ENCODE data around the gene GRID1.

Gene GRID1

DNA sequence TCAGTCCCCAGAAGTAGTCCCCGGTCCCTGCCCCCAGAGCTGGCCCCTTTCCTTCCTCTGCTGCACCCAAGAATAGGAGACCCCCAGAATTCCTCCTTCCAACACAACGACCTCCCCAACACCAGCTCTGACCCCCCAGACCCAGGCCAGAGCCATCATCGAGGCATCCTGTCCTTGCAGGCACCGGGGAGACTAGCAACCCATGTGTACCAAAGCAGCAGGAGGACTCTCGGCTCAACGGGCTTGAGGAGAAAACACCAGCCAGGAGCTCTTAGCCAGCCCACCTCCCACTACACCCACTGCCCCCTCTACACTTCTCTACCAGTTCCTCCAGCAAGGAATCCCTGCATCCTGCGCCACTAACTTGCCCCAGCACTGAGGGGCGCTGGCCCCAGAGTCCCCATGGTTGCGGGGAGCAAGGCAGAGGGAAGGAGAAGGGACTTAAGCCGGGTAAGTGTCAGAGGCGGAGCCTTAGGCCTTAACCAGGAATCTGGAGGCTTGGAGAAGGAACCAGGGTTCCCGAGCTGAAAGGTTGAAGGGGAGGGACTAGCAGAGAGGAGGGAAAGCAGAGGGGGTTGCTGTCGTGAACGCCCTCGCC, 3.9 kb downstream of the GRID1 start:
- Histone ChIP-seq H3K4me3 (ENCODE audit: insufficient read depth in 1 of 2, low read depth in 1 of 2, low read length in 2 of 2) (peak overlapping the region in 1 of 2 experiments; percentile 20), H2AK5ac (ENCODE audit: low read length, severe bottlenecking) (no peak overlapping the region), H4K8ac (ENCODE audit: low read length) (no peak overlapping the region), H2BK15ac (ENCODE audit: low read depth, poor library complexity, severe bottlenecking) (no peak overlapping the region), H3K9ac (ENCODE audit: low read length) (no peak overlapping the region), H2BK12ac (ENCODE audit: low read length in 2 of 2) (no peak overlapping the region), H2AFZ (ENCODE audit: low read depth, low read length) (no peak overlapping the region), H3K79me1 (replicated peaks; ENCODE audit: low read length, poor library complexity, severe bottlenecking) (no peaks in the 10 kb centered on the region), H2BK120ac (ENCODE audit: low read depth, low read length) (no peak overlapping the region), H4K91ac (ENCODE audit: low read length) (no peak overlapping the region), H2BK5ac (ENCODE audit: low read depth, low read length, poor library complexity, severe bottlenecking) (no peak overlapping the region), H3K4me1 (ENCODE audit: control insufficient read depth, insufficient read depth, low read depth, low read length) (peaks cover 39% of the 10 kb centered on the region), H3K36me3 (ENCODE audit: control insufficient read depth in 1 of 2, insufficient read depth in 2 of 2, low read depth in 1 of 2, low read length in 2 of 2) (no peaks in the 10 kb centered on the region), H3K27me3 (ENCODE audit: control insufficient read depth in 1 of 2, insufficient read depth in 1 of 2, low read length in 2 of 2) (peaks cover 41 to 60% of the 10 kb centered on the region in 2 experiments), H3K4me2 (ENCODE audit: low read length, poor library complexity, severe bottlenecking) (peak overlapping the region; percentile 62), H3K4ac (ENCODE audit: low read depth in 1 of 2, low read length in 2 of 2) (no peak overlapping the region), H3K27ac (ENCODE audit: low read length, poor library complexity, severe bottlenecking) (no peak overlapping the region), H3K23ac (ENCODE audit: low read length in 2 of 2) (no peak overlapping the region), H3K18ac (ENCODE audit: low read depth in 1 of 2, low read length in 2 of 2) (no peak overlapping the region), H3K14ac (ENCODE audit: low read length in 2 of 2) (no peak overlapping the region), H3K9me3 (ENCODE audit: control insufficient read depth, low read length) (no peaks in the 10 kb centered on the region)
- WGBS: 15% methylated on average over 15 of the region's 15 CpGs
- DNase-seq: no peak

DNA sequence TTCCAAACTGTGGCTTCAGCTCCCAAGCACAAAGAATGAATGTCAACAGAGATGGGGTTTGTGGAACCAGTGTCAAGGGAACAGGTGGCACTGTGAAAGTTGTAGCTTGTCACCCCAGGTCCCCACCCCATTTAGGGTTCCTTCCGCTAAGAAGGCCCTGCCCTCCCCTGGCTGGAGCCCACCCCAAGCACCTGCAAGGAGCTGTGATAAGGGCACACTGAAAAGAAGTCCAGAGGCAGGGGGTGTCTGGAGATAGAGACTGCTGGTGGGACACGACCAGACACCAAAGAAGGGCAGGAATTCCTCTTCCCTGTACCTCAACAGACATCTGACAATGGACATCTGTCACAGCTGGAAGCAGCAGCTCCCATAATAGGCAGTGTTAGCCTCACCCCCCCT, 4.5 kb downstream of the GRID1 start:
- Histone ChIP-seq H3K23ac (ENCODE audit: low read length in 2 of 2) (no peak overlapping the region), H3K9ac (ENCODE audit: low read length) (no peak overlapping the region)
- 71% methylated on average over 2 of the region's 2 CpGs for WGBS

DNA sequence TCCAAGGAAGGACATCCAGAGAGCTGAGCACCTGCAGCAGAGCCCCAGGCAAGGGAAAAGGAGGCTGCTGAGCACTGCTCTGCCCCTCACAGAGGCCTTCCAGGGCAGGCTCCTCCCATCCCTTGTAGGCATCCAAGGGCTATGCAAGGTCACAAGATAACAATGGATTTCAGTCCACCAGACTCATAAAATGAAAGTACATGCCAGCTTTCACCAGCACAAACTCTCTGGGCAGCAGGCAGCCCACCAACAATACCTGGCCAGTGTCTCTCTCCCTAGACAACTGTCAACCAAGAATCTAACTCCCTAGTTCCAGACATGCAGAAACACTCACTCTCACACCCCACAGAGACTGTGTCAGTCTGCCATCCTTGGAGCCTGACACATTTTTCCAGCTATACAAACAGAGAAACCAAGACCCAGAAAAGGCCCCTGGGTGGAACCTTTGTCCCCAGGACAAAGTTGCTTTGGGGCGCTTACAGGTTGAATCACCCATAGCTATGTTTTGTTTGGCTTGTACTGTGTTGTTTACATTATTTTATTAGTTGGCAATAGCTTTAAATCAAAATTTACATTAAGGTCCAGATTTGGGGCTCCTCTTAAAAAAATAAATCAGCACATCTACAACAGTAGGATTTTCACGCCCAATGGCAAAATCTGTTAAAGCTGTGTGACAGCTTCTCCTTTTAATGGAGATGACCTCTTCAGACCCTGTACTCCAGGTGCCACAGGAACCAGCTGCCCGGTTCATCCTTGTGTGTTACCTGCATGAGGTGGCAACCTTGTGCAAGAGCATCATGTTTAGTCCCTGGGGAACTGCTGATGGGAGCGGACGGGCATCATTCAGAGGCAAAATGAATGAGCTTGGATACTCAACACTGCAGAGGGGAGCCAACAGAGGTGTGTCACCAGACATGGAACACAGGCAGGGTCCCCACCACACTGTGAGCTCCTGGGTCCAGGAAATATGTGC, 5.2 kb downstream of the GRID1 start:
- DNase-seq: no peak
- H3K4me2 ChIP-seq (ENCODE audit: low read length, poor library complexity, severe bottlenecking): no peak overlapping the region
- H2AK5ac ChIP-seq (ENCODE audit: low read length, severe bottlenecking): no peak overlapping the region
- H4K8ac ChIP-seq (ENCODE audit: low read length): no peak overlapping the region
- 91% methylated on average over 4 of the region's 5 CpGs for WGBS
- H3K9ac ChIP-seq (ENCODE audit: low read length): no peak overlapping the region
- no peak overlapping the region for H3K27ac ChIP-seq (ENCODE audit: low read length, poor library complexity, severe bottlenecking)
- no peaks in the 10 kb centered on the region for H3K9me3 ChIP-seq (ENCODE audit: control insufficient read depth, low read length)
- no peak overlapping the region for H3K18ac ChIP-seq (ENCODE audit: low read depth in 1 of 2, low read length in 2 of 2)
- no peak overlapping the region for H2BK12ac ChIP-seq (ENCODE audit: low read length in 2 of 2)
- no peak overlapping the region for H2BK120ac ChIP-seq (ENCODE audit: low read depth, low read length)
- peaks cover 31% of the 10 kb centered on the region for H3K4me1 ChIP-seq (ENCODE audit: control insufficient read depth, insufficient read depth, low read depth, low read length)
- no peak overlapping the region for H3K4ac ChIP-seq (ENCODE audit: low read depth in 1 of 2, low read length in 2 of 2)
- H3K36me3 ChIP-seq (ENCODE audit: control insufficient read depth in 1 of 2, insufficient read depth in 2 of 2, low read depth in 1 of 2, low read length in 2 of 2): no peaks in the 10 kb centered on the region
- H3K4me3 ChIP-seq (ENCODE audit: insufficient read depth in 1 of 2, low read depth in 1 of 2, low read length in 2 of 2): no peak overlapping the region
- H2BK15ac ChIP-seq (ENCODE audit: low read depth, poor library complexity, severe bottlenecking): no peak overlapping the region
- H3K27me3 ChIP-seq (ENCODE audit: control insufficient read depth in 1 of 2, insufficient read depth in 1 of 2, low read length in 2 of 2): peaks cover 36 to 58% of the 10 kb centered on the region in 2 experiments
- H3K14ac ChIP-seq (ENCODE audit: low read length in 2 of 2): no peak overlapping the region
- H3K79me1 ChIP-seq (replicated peaks; ENCODE audit: low read length, poor library complexity, severe bottlenecking): no peaks in the 10 kb centered on the region
- peak overlapping the region; percentile 7 for H4K91ac ChIP-seq (ENCODE audit: low read length)
- H2AFZ ChIP-seq (ENCODE audit: low read depth, low read length): no peak overlapping the region
- H2BK5ac ChIP-seq (ENCODE audit: low read depth, low read length, poor library complexity, severe bottlenecking): no peak overlapping the region
- no peak overlapping the region for H3K23ac ChIP-seq (ENCODE audit: low read length in 2 of 2)

More for the DNA sequence above, 4.5 kb downstream of the GRID1 start:
- Histone ChIP-seq H3K79me1 (replicated peaks; ENCODE audit: low read length, poor library complexity, severe bottlenecking) (no peaks in the 10 kb centered on the region), H3K18ac (ENCODE audit: low read depth in 1 of 2, low read length in 2 of 2) (no peak overlapping the region), H2BK5ac (ENCODE audit: low read depth, low read length, poor library complexity, severe bottlenecking) (no peak overlapping the region), H3K4me2 (ENCODE audit: low read length, poor library complexity, severe bottlenecking) (no peak overlapping the region), H4K91ac (ENCODE audit: low read length) (no peak overlapping the region), H2AK5ac (ENCODE audit: low read length, severe bottlenecking) (no peak overlapping the region), H2BK120ac (ENCODE audit: low read depth, low read length) (no peak overlapping the region), H3K27me3 (ENCODE audit: control insufficient read depth in 1 of 2, insufficient read depth in 1 of 2, low read length in 2 of 2) (peaks cover 36 to 56% of the 10 kb centered on the region in 2 experiments), H3K14ac (ENCODE audit: low read length in 2 of 2) (no peak overlapping the region), H2BK12ac (ENCODE audit: low read length in 2 of 2) (no peak overlapping the region), H3K9me3 (ENCODE audit: control insufficient read depth, low read length) (no peaks in the 10 kb centered on the region), H4K8ac (ENCODE audit: low read length) (no peak overlapping the region), H2AFZ (ENCODE audit: low read depth, low read length) (no peak overlapping the region), H3K4ac (ENCODE audit: low read depth in 1 of 2, low read length in 2 of 2) (no peak overlapping the region), H3K36me3 (ENCODE audit: control insufficient read depth in 1 of 2, insufficient read depth in 2 of 2, low read depth in 1 of 2, low read length in 2 of 2) (no peaks in the 10 kb centered on the region), H3K4me3 (ENCODE audit: insufficient read depth in 1 of 2, low read depth in 1 of 2, low read length in 2 of 2) (no peak overlapping the region), H3K4me1 (ENCODE audit: control insufficient read depth, insufficient read depth, low read depth, low read length) (peaks cover 35% of the 10 kb centered on the region), H3K27ac (ENCODE audit: low read length, poor library complexity, severe bottlenecking) (no peak overlapping the region), H2BK15ac (ENCODE audit: low read depth, poor library complexity, severe bottlenecking) (no peak overlapping the region)
- no peak for DNase-seq

DNA sequence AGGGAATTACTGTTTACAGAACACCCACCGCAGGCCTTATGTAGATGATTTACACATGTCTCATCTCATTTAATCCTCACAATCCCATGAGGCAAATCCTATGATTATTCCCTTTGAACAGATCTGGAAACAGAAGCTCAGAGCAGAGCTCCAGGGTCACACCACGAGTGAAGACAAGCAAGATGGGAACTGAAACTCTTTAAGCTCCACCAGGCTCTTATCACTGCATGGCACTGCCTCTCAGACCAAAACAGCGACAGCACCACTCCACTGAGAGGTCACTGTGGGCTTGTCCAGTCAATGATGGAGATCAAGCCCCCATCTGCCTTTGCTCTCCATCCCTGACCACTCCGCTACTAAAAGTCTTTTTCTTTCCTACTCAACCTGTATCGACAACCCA, 5.9 kb downstream of the GRID1 start:
- H3K4me2 ChIP-seq (ENCODE audit: low read length, poor library complexity, severe bottlenecking): no peak overlapping the region
- no peaks in the 10 kb centered on the region for H3K79me1 ChIP-seq (replicated peaks; ENCODE audit: low read length, poor library complexity, severe bottlenecking)
- no peaks in the 10 kb centered on the region for H3K9me3 ChIP-seq (ENCODE audit: control insufficient read depth, low read length)
- no peak overlapping the region for H3K23ac ChIP-seq (ENCODE audit: low read length in 2 of 2)
- no peak overlapping the region for H4K91ac ChIP-seq (ENCODE audit: low read length)
- H3K14ac ChIP-seq (ENCODE audit: low read length in 2 of 2): no peak overlapping the region
- no peak overlapping the region for H4K8ac ChIP-seq (ENCODE audit: low read length)
- no peak overlapping the region for H2BK15ac ChIP-seq (ENCODE audit: low read depth, poor library complexity, severe bottlenecking)
- no peak overlapping the region for H2BK120ac ChIP-seq (ENCODE audit: low read depth, low read length)
- peaks cover 23% of the 10 kb centered on the region for H3K4me1 ChIP-seq (ENCODE audit: control insufficient read depth, insufficient read depth, low read depth, low read length)
- H2BK12ac ChIP-seq (ENCODE audit: low read length in 2 of 2): no peak overlapping the region
- no peak overlapping the region for H3K4me3 ChIP-seq (ENCODE audit: insufficient read depth in 1 of 2, low read depth in 1 of 2, low read length in 2 of 2)
- H2BK5ac ChIP-seq (ENCODE audit: low read depth, low read length, poor library complexity, severe bottlenecking): no peak overlapping the region
- H3K4ac ChIP-seq (ENCODE audit: low read depth in 1 of 2, low read length in 2 of 2): no peak overlapping the region
- no peaks in the 10 kb centered on the region for H3K36me3 ChIP-seq (ENCODE audit: control insufficient read depth in 1 of 2, insufficient read depth in 2 of 2, low read depth in 1 of 2, low read length in 2 of 2)
- H3K9ac ChIP-seq (ENCODE audit: low read length): no peak overlapping the region
- WGBS: 79% methylated on average over 5 of the region's 5 CpGs
- H2AK5ac ChIP-seq (ENCODE audit: low read length, severe bottlenecking): no peak overlapping the region
- H2AFZ ChIP-seq (ENCODE audit: low read depth, low read length): no peak overlapping the region
- peaks cover 33 to 59% of the 10 kb centered on the region in 2 experiments for H3K27me3 ChIP-seq (ENCODE audit: control insufficient read depth in 1 of 2, insufficient read depth in 1 of 2, low read length in 2 of 2)
- no peak overlapping the region for H3K27ac ChIP-seq (ENCODE audit: low read length, poor library complexity, severe bottlenecking)
- H3K18ac ChIP-seq (ENCODE audit: low read depth in 1 of 2, low read length in 2 of 2): no peak overlapping the region
- no peak for DNase-seq

Data from mesenchymal stem cell (in vitro differentiated cells and primary cell).